Renal cortical epithelial cell (primary cell): Measurements from ENCODE around the gene COPE. TPM values are rescaled to one million over a fixed set of nuclear protein-coding genes. Genes with fewer than 3 reads are reported as not detected.

Experiments
- DNase-seq: peaks from one replicate; pipeline ENCODE4 v3.0.0-alpha.2; 2011; ENCODE audit warnings: low read depth
- total RNA-seq: library from RNA; depleted of rRNA; stranded (reverse); fragments of >200 nt; gene quantifications from 2 replicates; pipeline ENCODE4 v1.2.3, GENCODE V29; 2014

COPE gene
- total RNA-seq, 1 donor from 2014 or later, result 148 TPM

DNA sequence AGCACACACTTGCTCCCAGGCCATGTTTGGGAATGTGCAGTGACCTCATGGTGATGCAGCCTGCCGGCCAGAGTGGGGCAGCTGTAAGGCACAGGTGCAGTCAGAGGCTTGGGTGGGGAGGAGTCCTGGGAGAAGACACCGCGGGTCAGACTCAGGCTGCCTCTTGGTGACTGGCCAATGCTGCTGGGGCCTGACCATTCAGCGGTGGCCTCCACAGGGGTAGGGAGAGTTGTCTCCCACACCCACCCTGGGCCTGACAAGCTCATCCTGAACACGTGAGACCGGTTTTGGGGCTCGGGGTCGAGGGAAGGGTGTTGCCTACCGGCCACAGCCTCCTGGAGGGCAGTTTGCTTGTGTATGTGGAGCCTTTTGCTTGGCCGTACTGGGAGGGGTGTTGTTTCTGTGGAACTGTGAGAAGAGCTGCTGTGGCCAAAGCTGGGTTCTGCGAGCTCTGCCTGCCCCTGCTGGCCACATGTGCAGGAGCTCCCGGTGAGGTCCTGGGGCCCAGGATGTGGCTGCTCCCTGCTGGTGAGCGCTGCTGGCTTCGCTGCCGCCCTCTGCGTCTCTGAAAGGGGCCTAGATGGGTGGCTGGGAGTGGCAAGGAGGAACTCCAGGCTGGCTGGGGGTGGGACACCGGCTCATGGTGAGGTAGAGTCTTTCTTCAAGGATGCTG, 65.3 kb downstream of the COPE start:
- DNase-seq, result no peak

DNA sequence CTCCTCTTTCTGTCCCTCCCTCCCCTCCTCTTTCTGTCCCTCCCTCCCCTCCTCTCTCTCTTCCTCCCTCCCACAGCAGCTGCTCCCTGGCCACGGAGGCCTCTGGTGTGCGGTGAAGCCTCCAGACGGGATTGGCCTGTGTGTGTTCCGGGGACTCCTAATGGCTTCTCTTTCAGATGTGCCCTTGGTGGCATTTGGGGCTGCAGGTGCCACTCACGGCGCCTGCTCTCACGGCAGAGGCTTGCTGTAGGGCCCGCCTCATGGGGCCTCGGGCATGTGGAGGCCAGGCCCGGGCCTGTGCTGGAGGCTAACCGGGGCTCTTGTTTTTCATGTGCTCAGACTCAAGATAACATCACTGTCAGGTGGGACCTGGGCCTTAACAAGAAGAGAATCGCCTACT, 66.5 kb downstream of the COPE start:
- no peak for DNase-seq

DNA sequence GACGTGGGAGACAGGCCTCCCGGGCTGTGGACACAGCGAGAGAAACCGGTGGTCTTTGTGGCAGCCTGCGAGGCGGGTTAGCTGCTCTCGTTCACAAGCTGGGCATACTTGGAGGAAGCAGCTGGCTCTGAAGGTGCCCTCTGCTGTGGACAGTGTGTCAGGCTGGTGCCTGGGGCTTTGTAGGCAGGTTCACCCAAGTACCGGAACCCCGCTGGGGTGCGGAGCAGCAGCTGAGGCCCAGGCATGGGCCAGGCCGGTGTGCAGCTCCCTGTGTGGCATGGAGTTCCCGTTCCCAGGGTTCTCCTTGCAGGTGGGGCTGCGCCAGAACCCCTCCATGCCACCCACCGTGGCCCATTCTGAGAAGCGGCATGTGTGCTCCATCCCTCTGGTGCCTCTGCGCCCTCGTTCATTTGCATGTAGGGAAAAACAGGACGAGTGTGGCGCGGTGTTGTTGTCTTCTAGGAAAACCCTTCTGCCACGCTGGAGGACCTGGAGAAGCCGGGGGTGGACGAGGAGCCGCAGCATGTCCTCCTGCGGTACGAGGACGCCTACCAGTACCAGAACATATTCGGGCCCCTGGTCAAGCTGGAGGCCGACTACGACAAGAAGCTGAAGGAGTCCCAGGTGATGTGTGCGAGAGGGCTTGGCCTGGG, 67.4 kb downstream of the COPE start:
- DNase-seq, result no peak

DNA sequence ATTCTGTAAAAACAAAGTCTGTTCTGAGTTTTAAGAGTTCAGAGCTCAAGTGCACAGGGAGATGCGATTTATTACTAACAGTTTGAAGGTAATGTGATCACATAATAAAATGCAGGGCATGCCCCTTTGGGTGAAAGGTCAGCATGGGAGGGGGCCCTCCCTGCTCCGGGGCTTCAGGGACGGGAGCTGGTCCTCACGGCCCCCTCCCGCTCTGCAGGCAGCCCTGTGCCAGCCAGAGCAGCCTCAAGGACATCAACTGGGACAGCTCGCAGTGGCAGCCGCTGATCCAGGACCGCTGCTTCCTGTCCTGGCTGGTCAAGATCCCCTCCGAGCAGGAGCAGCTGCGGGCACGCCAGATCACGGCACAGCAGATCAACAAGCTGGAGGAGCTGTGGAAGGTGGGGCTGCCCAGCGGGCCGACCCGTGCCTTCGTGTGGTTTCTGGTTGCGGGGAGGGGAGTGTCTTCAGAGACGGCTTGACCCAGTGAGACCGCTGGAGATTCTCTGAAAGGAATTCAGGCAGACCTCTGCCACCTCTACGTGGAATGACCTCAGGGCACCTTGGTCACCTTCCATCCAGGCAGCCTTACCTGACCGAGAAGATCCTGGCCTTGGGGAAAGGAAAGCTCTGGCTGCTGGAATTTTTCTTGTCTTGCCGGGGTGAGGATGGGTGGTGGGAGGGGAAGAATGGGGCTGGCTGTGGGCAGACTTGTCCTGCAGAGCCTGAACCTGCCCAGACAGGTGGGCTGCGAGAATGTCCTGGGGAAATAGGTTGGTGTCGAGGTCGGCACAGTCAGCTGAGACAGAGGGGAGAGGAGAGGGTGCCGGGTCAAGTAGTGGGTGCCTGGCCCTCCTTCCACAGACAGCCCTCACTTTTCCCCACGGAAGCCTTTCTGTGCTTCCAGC, 68.5 kb downstream of the COPE start:
- DNase-seq, result no peak

DNA sequence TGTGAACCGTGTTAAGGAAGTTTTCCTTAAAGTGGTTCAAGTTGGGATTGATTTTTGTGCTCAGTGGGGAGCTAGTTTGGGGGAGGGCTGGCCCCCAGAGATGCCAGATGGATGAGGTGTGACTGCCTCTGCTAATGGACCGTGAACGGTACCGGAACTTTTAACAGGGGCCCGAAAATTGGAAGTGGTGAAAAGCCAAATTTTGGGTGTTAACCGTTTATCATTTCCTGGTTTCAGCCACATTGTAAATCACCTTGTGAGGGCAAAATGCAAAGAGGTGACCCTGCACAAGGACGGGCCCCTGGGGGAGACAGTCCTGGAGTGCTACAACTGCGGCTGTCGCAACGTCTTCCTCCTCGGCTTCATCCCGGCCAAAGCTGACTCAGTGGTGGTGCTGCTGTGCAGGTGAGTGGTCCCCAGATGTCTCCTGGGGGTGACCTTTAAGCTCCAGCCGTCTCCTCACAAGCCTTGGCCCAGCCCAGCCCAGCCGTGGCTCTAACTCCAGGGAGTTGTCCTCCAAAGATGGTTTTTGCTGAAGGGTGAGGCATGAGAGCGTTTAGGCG, 69.3 kb downstream of the COPE start:
- DNase-seq, result no peak

Other genes starting within 250 kb of the COPE start
- 0.17 and 3.2 TPM in 2 replicates for gene CRTC1, start 235.7 kb downstream of the COPE start, total RNA-seq
- 0.15 TPM in 1 of 2 replicates, not detected in the other for gene COMP, start 128.1 kb downstream of the COPE start, total RNA-seq
- 42.2 and 106 TPM in 2 replicates for gene UPF1, start 87.4 kb downstream of the COPE start, total RNA-seq
- gene CERS1, start 23.2 kb downstream of the COPE start, total RNA-seq, result 0.40 and 1.0 TPM in 2 replicates
- gene DDX49, start 328 bp upstream of the COPE start, total RNA-seq, result 45.0 and 58.3 TPM in 2 replicates
- 83.2 and 93.7 TPM in 2 replicates for gene HOMER3, start 21.8 kb upstream of the COPE start, total RNA-seq
- 20.3 and 59.9 TPM in 2 replicates for gene SUGP2, start 114.1 kb upstream of the COPE start, total RNA-seq
- 41.5 and 62.3 TPM in 2 replicates for gene ARMC6, start 114.2 kb upstream of the COPE start, total RNA-seq
- 1.2 and 4.5 TPM in 2 replicates for gene SLC25A42, start 144.6 kb upstream of the COPE start, total RNA-seq
- gene TMEM161A, start 219.1 kb upstream of the COPE start, total RNA-seq, result 14.1 and 25.3 TPM in 2 replicates